GM23248 (cell line): Measurements from ENCODE around the gene EVI2A. TPM values are rescaled to one million over a fixed set of nuclear protein-coding genes. Genes with fewer than 3 reads are reported as not detected.

Source experiments
- DNase-seq: peaks from one replicate; pipeline ENCODE4 v3.0.0-alpha.2; 2015
- H2AFZ ChIP-seq: fragments of 200-600 bp; sonication (generic); 2 replicates; pipeline ENCODE4 v1.6.1; 2016; ENCODE audit warnings: antibody characterized with exemption
- H3F3A ChIP-seq: fragments of 200-600 bp; sonication (generic); 2 replicates; pipeline ENCODE4 v1.6.1; 2016; ENCODE audit warnings: mild to moderate bottlenecking, antibody characterized with exemption, mixed run types; ENCODE audit not compliant: insufficient read depth
- H3K27ac ChIP-seq: fragments of 200-600 bp; sonication (generic); 2 replicates; pipeline ENCODE4 v1.5.1; 2016; ENCODE audit warnings: mild to moderate bottlenecking
- H3K27me3 ChIP-seq: fragments of 200-600 bp; sonication (generic); replicated peaks from 2 replicates; pipeline ENCODE4 v1.6.1; 2016; ENCODE audit warnings: mild to moderate bottlenecking; ENCODE audit not compliant: insufficient read depth
- H3K36me3 ChIP-seq: fragments of 200-600 bp; sonication (generic); 2 replicates; pipeline ENCODE4 v1.6.1; 2016; ENCODE audit warnings: low read depth, mild to moderate bottlenecking
- H3K4me1 ChIP-seq: fragments of 200-600 bp; sonication (generic); 2 replicates; pipeline ENCODE4 v1.6.1; 2016; ENCODE audit warnings: mild to moderate bottlenecking; ENCODE audit not compliant: insufficient read depth
- H3K4me2 ChIP-seq: fragments of 200-600 bp; sonication (generic); one replicate; pipeline ENCODE4 v1.6.1; 2016; ENCODE audit warnings: mild to moderate bottlenecking; ENCODE audit not compliant: unreplicated experiment
- H3K4me3 ChIP-seq: fragments of 200-600 bp; sonication (generic); 2 replicates; pipeline ENCODE4 v1.5.1; 2016; ENCODE audit warnings: mild to moderate bottlenecking
- H3K79me2 ChIP-seq: fragments of 200-600 bp; sonication (generic); 2 replicates; pipeline ENCODE4 v1.6.1; 2016; ENCODE audit warnings: mild to moderate bottlenecking; ENCODE audit not compliant: insufficient read depth
- H3K9ac ChIP-seq: fragments of 200-600 bp; sonication (generic); 2 replicates; pipeline ENCODE4 v1.6.1; 2016; ENCODE audit warnings: mild to moderate bottlenecking
- H3K9me2 ChIP-seq: fragments of 200-600 bp; sonication (generic); 2 replicates; pipeline ENCODE4 v1.6.1; 2016; ENCODE audit warnings: mixed run types, mild to moderate bottlenecking, moderate library complexity; ENCODE audit not compliant: insufficient read depth
- H3K9me3 ChIP-seq: fragments of 200-600 bp; sonication (generic); one replicate; pipeline ENCODE4 v1.6.1; 2017; ENCODE audit warnings: low read depth
- H4K20me1 ChIP-seq: fragments of 200-600 bp; sonication (generic); 2 replicates; pipeline ENCODE4 v1.6.0; 2016; ENCODE audit not compliant: insufficient read depth
- EZH2 ChIP-seq: fragments of 200-600 bp; sonication (generic); IDR thresholded peaks from 2 replicates; pipeline ENCODE4 v1.6.1; 2018; ENCODE audit warnings: antibody characterized with exemption, mild to moderate bottlenecking; ENCODE audit not compliant: insufficient read depth, poor library complexity, severe bottlenecking
- EZH2phosphoT487 ChIP-seq: fragments of 200-600 bp; sonication (generic); IDR thresholded peaks from 2 replicates; pipeline ENCODE4 v1.6.1; 2018; ENCODE audit warnings: antibody characterized with exemption, moderate library complexity, mild to moderate bottlenecking, low read depth; ENCODE audit not compliant: insufficient read depth
- whole genome bisulfite sequencing, 2 experiments: methylation state at CpG; one replicate each; pipeline ENCODE4 v1.1.6; 2015 to 2017; ENCODE audit warnings: low lambda C conversion rate in 2 of 2, low coverage in 1 of 2; ENCODE audit errors: missing lambda C conversion rate in 2 of 2; 5-methylcytosine and 5-hydroxymethylcytosine counted together
- in situ Hi-C: fragments of 300-500 bp; cut with MboI; formaldehyde crosslinking; loops from 2 replicates; pipeline ENCODE4 v1.15.0; 2020
- polyA plus RNA-seq: library from polyadenylated mRNA; unstranded; fragments of >200 nt; fragmentation: Nextera tagmentation; extraction: Ambion mirVana; gene quantifications from 2 replicates; pipeline ENCODE4 v1.2.1, GENCODE V29; 2016
- total RNA-seq: library from RNA; depleted of rRNA; stranded (reverse); fragments of >200 nt; shearing (Covaris generic); gene quantifications from 2 replicates; pipeline ENCODE4 v1.2.3, GENCODE V29; 2014

Gene EVI2A
- total and polyA plus RNA-seq, 2 experiments from 2014 or later: 0.40 to 0.86 TPM

DNA sequence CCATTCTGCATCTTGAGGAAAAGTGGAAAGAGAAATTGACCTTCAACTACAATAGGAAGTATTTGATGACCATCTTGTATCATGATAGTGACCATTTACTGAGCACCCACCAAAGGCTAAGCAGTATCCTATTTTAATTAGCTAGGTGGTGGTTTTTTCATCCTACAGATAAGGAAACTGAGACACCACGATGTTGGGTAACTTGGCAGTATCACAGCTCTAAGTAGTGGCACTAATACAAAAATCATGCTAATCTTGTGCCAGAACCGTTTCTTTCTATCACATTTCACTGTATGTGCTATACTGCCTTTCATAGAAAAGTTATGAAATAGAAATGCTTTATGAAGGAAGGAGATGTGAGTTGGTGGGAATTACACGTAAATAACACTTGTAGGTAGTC is 9.9 kb downstream of the EVI2A start:
- TF ChIP-seq EZH2phosphoT487 (no peak), EZH2 (no peak)
- no peaks in the 10 kb centered on the region for H4K20me1 ChIP-seq
- H3K27me3 ChIP-seq: no peaks in the 10 kb centered on the region
- no peaks in the 10 kb centered on the region for H3K9me3 ChIP-seq
- no peak overlapping the region for H3K4me3 ChIP-seq
- H3K79me2 ChIP-seq: 0 out of 2 replicates have a peak, but pooled peaks cover 2% of the 10 kb centered on the region
- in situ Hi-C loops: no loop called here
- H2AFZ ChIP-seq: no peak overlapping the region
- WGBS, 2 experiments: 97 to 99% methylated on average over 3 of the region's 3 CpGs
- no peak overlapping the region for H3K27ac ChIP-seq
- no peaks in the 10 kb centered on the region for H3K36me3 ChIP-seq
- DNase-seq: no peak
- peaks cover 17% of the 10 kb centered on the region for H3F3A ChIP-seq
- no peak overlapping the region for H3K4me2 ChIP-seq
- H3K9me2 ChIP-seq: no peaks in the 10 kb centered on the region
- H3K9ac ChIP-seq: no peak overlapping the region
- peaks cover 16% of the 10 kb centered on the region for H3K4me1 ChIP-seq

DNA sequence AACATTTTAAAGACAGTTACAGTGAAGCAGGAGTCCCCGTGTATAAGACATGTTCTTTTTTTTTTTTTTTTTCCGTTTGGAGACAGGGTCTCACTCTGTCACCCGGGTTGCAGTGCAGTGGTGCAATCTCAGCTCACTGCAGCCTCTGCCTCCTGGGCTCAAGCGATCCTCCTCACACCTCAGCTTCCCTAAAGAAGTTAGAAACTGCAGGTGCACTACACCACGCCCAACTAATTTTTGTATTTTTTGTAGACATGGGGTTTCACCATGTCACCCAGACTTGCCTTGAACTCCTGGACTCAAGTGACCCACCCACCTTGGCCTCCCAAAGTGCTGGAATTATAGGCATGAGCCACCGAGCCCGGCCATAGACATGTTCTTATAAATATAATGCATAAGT is 10.5 kb downstream of the EVI2A start:
- H3K27ac ChIP-seq: no peak overlapping the region
- no peak for TF ChIP-seq EZH2
- no peak for TF ChIP-seq EZH2phosphoT487
- no peak overlapping the region for H3K4me3 ChIP-seq
- H3K27me3 ChIP-seq: no peaks in the 10 kb centered on the region
- H3K4me1 ChIP-seq: peaks cover 16% of the 10 kb centered on the region
- H3K4me2 ChIP-seq: no peak overlapping the region
- in situ Hi-C loops: no loop called here
- no peaks in the 10 kb centered on the region for H4K20me1 ChIP-seq
- no peak overlapping the region for H3K9ac ChIP-seq
- H3K9me3 ChIP-seq: no peaks in the 10 kb centered on the region
- no peaks in the 10 kb centered on the region for H3K9me2 ChIP-seq
- 95 to 96% methylated on average over 7 of the region's 7 CpGs for WGBS, 2 experiments
- H3K79me2 ChIP-seq: no peaks in the 10 kb centered on the region
- H2AFZ ChIP-seq: no peak overlapping the region
- peaks cover 17% of the 10 kb centered on the region for H3F3A ChIP-seq
- H3K36me3 ChIP-seq: no peaks in the 10 kb centered on the region
- DNase-seq: no peak

DNA sequence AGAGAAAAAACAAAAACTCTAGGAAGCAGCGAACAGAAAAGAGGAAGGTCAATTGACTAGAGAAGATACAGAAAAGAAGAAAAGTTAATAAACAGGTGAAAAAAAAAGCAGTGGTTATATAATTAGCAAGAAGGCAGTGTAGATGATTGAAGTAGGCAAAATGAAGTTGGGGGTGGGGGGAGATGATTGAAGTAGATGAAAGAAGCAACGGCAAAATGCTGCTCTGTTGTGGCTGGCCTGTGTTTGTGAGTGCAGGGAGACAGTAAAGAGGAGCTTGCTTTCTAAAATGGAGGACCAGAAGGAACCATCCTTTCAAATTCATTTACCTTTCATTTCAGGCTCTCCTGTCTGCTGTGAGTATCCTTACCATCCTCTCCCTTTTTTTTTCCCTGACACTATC is 11.2 kb downstream of the EVI2A start:
- WGBS, 2 experiments: 7 to 10% methylated on average over 2 of the region's 2 CpGs
- H3K36me3 ChIP-seq: no peaks in the 10 kb centered on the region
- TF ChIP-seq EZH2phosphoT487 (no peak), EZH2 (no peak)
- peaks cover 17% of the 10 kb centered on the region for H3F3A ChIP-seq
- H3K4me1 ChIP-seq: peaks cover 16% of the 10 kb centered on the region
- in situ Hi-C loops: no loop called here
- H3K9ac ChIP-seq: no peak overlapping the region
- no peak overlapping the region for H3K4me3 ChIP-seq
- no peak overlapping the region for H2AFZ ChIP-seq
- no peak for DNase-seq
- no peak overlapping the region for H3K4me2 ChIP-seq
- H3K9me3 ChIP-seq: no peaks in the 10 kb centered on the region
- no peaks in the 10 kb centered on the region for H3K9me2 ChIP-seq
- no peak overlapping the region for H3K27ac ChIP-seq
- no peaks in the 10 kb centered on the region for H4K20me1 ChIP-seq
- no peaks in the 10 kb centered on the region for H3K27me3 ChIP-seq
- H3K79me2 ChIP-seq: peaks cover 4% of the 10 kb centered on the region; the same call in 1 of the 2 replicates

DNA sequence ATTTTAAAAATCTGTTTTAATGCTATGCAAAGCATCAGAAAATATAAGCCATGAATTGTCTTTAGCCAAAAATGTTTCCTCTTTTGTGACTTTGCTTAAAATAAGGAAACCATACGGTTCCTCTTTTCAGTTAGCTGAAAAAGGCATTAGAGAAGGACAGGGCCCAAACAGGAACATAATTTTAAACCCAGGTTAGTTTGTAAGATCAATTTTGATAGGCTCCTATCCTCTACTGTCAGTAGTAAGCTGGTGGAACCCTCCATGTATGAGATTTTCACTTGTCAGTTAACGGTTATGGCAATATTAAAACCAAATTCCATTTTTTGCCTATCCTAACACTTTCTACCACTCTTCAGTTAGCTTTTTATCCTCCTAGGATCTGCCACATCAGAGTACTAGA is 11.9 kb downstream of the EVI2A start:
- Histone ChIP-seq H3K4me3 (no peak overlapping the region), H3K36me3 (no peaks in the 10 kb centered on the region), H3K9me2 (no peaks in the 10 kb centered on the region), H3K79me2 (peaks cover 11% of the 10 kb centered on the region; the same call in 1 of the 2 replicates), H3K9ac (no peak overlapping the region), H4K20me1 (no peaks in the 10 kb centered on the region), H3F3A (peaks cover 14% of the 10 kb centered on the region), H2AFZ (no peak overlapping the region), H3K27ac (no peak overlapping the region), H3K4me1 (peaks cover 15% of the 10 kb centered on the region), H3K4me2 (no peak overlapping the region), H3K27me3 (no peaks in the 10 kb centered on the region), H3K9me3 (no peaks in the 10 kb centered on the region)
- in situ Hi-C loops: no loop called here
- no peak for DNase-seq
- TF ChIP-seq EZH2phosphoT487 (no peak), EZH2 (no peak)
- WGBS, 2 experiments: 88 to 96% methylated on average over 2 of the region's 2 CpGs
